IPS-15b (cell line): ENCODE measurements around the gene SLC26A1.
"Not testable (repeated sequence)": the region's sequence is repeated elsewhere in the genome, so short reads cannot be mapped to it uniquely, and the experiment has no call there.

Source experiments
- H3K27me3 ChIP-seq: one replicate; pipeline ENCODE4 v1.6.1; 2013; ENCODE audit warnings: low read length; ENCODE audit not compliant: control insufficient read depth, insufficient read depth
- H3K36me3 ChIP-seq: one replicate; pipeline ENCODE4 v1.6.1; 2013; ENCODE audit warnings: low read length; ENCODE audit not compliant: control insufficient read depth, insufficient read depth
- H3K4me1 ChIP-seq: one replicate; pipeline ENCODE4 v1.6.1; 2013; ENCODE audit warnings: mild to moderate bottlenecking, low read length; ENCODE audit not compliant: control insufficient read depth, insufficient read depth
- H3K4me3 ChIP-seq: one replicate; pipeline ENCODE4 v1.5.1; 2013; ENCODE audit warnings: low read depth, low read length
- H3K9ac ChIP-seq: one replicate; pipeline ENCODE4 v1.6.1; 2013; ENCODE audit warnings: low read depth, mild to moderate bottlenecking, low read length
- H3K9me3 ChIP-seq: one replicate; pipeline ENCODE4 v1.6.1; 2013; ENCODE audit warnings: mild to moderate bottlenecking, low read length; ENCODE audit not compliant: control insufficient read depth, insufficient read depth

The SLC26A1 gene

DNA sequence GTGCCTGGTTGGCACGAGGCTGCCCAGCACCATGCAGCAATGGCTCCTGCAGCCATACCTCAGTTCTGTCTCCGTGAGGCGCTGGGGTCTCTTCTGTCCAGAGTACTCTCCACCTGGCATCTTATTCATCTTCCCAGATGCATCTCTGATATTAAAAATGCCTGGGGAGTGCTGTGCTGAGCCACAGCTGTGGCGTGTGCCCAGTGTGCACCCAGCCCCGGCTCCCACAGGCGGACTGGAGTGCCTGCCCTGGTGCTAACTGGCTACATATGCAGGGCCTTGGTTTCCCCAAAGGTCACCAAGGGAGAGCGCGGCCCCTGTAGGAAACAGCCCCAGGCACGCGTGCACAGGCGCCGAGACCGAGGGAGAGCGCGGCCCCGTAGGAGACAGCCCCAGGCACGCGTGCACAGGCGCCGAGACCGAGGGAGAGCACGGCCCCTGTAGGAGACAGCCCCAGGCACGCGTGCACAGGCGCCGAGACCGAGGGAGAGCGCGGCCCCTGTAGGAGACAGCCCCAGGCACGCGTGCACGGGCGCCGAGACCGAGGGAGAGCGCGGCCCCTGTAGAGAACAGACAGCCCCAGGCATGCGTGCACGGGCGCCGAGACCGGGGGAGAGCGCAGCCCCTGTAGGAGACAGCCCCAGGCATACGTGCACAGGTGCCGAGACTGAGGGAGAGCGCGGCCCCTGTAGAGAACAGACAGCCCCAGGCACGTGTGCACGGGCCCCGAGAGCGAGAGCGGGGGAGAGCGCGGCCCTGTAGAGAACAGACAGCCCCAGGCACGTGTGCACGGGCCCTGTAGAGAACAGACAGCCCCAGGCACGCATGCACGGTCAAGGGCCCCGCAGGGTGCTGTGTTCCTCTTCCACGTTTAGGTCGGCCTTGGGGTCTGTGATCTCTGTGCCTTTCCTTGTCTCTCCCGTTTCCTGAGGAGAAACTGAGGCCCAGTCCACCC is 46.4 kb downstream of the SLC26A1 start:
- Histone ChIP-seq H3K9me3 (no peaks in the 10 kb centered on the region), H3K36me3 (no peaks in the 10 kb centered on the region), H3K9ac (no peak overlapping the region), H3K4me3 (no peak overlapping the region), H3K4me1 (peaks cover 5% of the 10 kb centered on the region), H3K27me3 (no peaks in the 10 kb centered on the region)

DNA sequence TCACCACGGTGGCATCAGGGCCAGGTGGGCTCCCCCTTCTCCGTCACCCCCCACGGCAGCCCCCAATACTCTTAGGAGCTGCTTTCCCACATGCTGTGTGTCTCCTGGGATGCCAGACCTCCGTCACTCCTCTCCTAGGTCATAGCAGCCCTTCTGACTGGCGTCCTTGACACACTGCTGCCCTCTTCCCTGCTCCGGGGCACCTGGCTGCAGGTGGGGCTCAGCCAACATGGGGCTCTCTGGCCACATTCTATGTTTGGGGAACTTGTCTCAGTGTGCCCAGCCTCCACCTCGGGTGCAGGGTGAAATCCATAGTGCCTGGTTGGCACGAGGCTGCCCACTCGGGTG is 47.1 kb downstream of the SLC26A1 start:
- Histone ChIP-seq H3K27me3 (no peaks in the 10 kb centered on the region), H3K4me1 (peaks cover 5% of the 10 kb centered on the region), H3K9me3 (no peaks in the 10 kb centered on the region), H3K4me3 (no peak overlapping the region), H3K9ac (no peak overlapping the region), H3K36me3 (no peaks in the 10 kb centered on the region)

DNA sequence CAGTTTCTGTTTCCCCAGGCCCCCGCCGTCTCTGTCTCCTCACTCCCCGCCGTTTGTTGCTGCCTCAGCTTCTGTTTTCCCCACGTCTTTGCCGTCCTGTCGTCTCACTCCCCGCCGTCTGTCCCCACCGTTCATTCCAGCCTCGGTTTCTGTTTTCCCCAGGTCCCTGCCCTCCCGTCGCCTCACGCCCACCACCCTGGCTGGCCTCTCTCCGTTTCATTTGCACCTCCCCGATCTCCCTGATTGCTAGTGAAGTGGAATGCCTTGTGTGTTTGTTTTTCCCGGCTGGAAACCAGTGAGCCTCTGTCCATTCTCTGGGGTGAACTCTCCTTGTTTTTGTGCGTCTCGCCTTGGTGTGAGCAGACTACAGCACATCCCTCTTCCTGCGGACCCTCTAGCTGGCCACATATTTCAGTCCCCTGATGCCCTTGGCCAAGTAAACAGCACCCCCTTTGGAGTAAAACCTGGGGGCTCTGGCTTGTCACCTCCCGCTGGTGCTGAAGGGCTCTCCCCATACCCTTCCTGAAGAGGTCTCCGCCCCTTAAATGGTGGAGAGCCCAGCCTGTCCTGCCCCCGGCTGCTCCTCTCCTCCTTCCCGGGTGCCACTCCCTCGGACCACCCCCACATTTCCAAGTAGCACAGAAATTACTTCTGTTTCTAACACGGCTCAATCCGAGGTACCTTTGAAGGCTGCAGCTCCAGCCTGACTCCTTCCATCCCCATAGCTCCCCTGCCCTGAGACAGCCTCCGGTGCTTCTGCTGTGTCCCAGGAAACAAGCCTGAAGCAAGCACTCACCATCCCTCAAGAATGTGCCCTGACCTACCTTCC is 47.7 kb downstream of the SLC26A1 start:
- H3K9ac ChIP-seq: no peak overlapping the region
- no peaks in the 10 kb centered on the region for H3K27me3 ChIP-seq
- peak overlapping the region; percentile 22 for H3K4me3 ChIP-seq
- H3K9me3 ChIP-seq: no peaks in the 10 kb centered on the region
- peaks cover 5% of the 10 kb centered on the region for H3K4me1 ChIP-seq
- H3K36me3 ChIP-seq: no peaks in the 10 kb centered on the region

DNA sequence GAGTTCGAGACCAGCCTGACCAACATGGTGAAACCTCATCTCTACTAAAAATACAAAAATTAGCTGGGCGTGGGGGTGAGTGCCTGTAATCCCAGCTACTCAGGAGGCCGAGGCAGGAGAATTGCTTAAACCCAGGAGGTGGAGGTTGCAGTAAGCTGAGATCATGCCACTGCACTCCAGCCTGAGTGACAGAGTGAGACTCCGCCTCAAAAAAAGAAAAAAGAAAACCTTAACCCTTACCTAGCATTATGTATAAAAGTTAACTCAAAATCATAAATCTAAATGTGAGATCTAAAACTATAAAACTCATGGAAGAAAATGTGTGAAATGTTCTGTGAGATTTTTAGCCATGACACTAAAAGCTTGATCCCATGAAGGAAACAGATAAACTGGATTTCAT is 53.7 kb downstream of the SLC26A1 start:
- not testable (repeated sequence) for H3K36me3 ChIP-seq, H3K27me3 ChIP-seq, H3K4me1 ChIP-seq

More for the DNA sequence above, 53.7 kb downstream of the SLC26A1 start:
- not testable (repeated sequence) for H3K9me3 ChIP-seq, H3K9ac ChIP-seq, H3K4me3 ChIP-seq
